NCI-H2171 treated with DMSO at 0.1 percent for 48 hours (cell line): Measurements from ENCODE around the gene CHST8.

Experiments
- DNase-seq: peaks from one replicate; lab custom pipeline; 2025; lab: John Stamatoyannopoulos, UW

The CHST8 gene

DNA sequence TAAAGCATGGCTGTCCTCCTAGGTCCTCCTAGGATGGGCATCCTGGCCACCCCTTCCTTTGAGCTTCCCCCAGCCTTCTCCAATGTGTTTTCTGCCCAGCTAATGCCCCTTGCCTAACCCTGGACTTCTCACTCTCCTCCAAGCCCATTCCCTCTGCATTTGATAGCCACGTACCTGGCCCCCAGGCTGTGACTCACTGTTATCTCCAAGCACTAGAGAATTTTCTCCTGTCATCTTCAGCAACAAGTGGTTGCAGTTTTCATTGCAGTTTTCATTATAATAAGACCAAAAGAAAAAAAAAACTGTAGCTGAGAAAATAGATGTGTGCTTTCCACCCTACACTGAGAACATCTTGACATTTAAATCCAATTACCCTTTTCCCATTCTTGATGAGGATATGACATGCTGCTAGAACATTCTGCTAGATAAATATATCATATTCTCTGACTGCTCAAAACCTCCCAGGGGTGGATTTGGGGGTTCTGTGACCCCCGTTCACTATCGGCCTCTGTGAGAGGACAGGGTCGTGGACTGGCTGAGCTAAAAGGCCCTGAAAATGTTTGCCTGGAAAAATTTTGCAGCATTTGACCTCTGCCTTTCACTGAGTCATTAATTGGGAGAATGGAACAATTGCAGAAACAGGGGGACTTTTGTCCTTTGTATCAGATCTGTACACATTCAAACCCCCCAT lies 116.1 kb downstream of the CHST8 start:
- no peak for DNase-seq

- DNase-seq: no peak
These were observed 119.2 kb downstream of the CHST8 start for GRCh38 chr19:33740811-33741396.

DNA sequence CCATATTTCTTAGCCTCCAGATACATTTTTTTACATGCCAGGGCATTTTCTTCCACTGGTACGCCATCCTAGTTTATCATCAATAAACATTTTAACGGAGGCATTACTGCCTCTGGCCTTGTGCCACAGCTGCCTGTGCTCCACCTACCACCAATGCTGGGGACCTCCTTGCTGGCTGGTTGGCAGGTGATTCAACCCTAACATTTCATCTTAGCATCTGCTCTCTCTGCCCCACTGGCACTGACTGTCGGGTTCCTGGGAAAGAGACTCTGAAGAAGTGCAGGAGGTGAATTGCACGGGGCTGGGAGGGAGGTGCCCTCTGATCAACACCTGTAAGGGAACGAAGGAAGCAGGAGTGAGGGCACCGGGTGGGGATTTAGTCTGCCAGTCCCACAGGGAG lies 123.5 kb downstream of the CHST8 start:
- peak; percentile 16 for DNase-seq

- no peak for DNase-seq
These were observed 124.4 kb downstream of the CHST8 start for GRCh38 chr19:33746159-33746558.

- no peak for DNase-seq
These were observed 125.5 kb downstream of the CHST8 start for GRCh38 chr19:33747273-33747672.

GRCh38 chr19:33748231-33748630 lies 126.5 kb downstream of the CHST8 start:
- DNase-seq: no peak

- no peak for DNase-seq
These were observed 127.3 kb downstream of the CHST8 start for GRCh38 chr19:33749016-33749415.

DNA sequence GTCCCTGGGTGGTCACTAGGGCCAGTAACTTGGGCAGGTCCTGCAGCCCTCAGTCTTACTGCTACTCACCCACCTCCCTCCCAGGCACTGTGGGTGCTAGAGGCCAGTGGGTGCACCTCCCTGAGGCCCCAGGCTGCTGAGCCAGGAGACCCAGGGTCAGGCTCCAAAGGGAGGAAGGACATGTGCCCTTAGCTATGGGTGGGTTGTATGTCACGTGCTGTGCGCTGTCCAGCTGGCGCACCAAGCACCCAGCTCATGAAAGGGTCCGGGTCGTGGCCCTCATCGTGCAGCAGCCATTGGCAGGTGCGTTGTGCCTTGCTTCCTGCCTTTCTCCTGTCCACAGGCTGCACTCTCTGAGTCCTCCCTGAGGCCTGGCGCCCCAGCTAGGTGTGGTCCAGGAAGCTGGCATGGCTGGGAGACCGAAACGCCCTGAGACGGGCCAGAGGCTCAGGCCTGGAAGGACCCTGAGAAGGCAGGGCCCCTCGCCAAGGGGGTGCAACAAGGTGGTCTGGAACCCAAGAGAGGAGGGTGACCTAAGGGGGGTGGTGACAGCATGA lies 127.9 kb downstream of the CHST8 start:
- no peak for DNase-seq

DNA sequence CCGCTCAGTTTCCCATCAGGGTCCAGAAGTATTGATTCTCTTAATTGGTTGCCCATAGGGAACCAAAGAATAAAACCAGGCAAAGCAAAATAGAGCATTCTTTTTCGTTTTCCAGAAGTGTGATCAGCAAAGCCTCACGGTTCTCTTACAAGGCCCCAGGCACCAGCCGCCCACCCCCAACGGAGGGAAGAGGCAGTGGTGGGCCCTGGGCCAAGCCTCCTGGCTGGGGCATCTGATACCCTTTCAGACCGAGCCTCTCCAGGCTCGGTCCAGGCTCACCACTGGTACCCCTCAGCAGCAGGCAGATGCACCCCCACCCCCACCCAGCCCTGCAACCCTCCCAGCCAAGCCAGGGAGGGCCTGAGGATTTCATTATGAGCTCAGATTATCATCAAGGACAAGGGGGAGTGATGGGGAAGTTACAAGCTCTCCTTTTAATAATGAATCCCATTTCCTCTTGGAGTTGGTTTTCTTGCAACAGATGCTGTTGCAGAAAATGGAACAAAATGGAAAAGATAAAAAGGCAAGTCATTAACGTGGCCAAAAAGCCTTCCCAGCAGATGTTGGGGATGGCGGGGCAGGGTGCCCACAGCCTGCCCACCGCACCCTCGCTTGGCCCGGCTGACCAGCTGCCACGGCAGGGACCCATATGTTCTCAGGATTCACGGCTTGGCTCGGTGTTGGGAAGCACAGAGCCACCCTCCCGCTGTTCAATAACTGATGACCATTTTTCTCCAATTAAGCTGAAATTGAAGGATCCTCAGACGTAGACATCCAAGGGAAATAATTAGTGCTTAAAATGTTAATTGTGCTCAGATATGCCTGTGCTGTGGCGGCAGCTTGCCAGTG lies 129.1 kb downstream of the CHST8 start:
- DNase-seq: peak; percentile 49

GRCh38 chr19:33751436-33751770 lies 129.7 kb downstream of the CHST8 start:
- no peak for DNase-seq

DNA sequence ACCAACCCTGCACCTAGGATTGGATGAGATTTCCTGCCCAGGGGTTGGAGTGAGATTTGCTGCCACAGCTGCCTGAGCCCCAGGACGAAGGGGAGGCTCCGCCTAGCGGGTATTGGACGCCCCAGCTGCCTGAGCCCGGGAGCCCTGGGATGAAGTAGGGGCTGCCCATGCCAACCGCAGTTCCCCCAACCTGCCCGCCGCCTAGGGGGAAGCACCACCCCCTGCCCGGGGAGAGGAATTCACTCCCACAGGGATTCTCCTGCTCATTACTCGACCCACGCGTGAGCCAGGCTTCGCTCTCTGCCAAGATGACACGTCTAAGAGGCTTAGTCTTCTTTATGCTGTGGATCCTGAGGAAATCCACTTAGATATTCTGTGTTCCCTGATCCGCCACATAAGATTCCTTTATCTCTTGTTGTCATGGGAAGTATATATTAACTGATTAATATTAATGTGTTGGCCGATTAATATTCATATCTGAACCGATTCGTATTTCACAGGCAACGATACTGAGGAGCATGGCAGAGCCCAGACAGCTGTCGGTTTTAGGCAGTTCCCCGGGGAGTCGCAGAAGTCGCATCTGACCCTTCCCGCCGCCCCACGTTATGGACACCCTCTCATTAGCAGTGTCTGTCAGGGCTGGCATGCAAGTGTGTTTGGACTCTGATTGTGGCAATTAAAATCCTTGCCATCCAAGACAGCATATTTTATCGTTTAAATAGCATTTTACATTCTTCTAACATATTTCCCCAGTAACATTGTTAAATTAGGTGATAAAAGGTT lies 130.5 kb downstream of the CHST8 start:
- DNase-seq: peak; percentile 47

DNA sequence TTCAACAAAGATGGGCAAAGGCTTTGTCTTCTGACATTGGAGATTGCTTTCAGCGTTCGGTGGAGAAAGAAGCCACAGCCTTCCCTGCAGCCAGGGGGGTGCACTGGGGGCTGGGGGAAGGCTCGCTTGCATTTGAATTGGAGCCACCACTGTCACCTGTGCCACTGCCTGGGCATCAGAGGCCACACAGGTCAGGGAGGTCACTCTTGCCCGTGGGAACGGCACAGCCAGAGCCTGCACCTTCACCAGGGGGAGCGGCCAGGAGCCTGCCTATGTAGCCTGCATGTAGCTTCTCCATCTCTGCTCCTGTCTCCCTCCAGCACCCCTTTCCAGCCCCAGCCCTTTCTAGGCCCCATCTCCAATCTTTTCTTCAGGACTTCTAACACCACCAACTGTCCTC lies 131.2 kb downstream of the CHST8 start:
- no peak for DNase-seq

- DNase-seq: no peak
These were observed 132.6 kb downstream of the CHST8 start for GRCh38 chr19:33754361-33754760.

DNA sequence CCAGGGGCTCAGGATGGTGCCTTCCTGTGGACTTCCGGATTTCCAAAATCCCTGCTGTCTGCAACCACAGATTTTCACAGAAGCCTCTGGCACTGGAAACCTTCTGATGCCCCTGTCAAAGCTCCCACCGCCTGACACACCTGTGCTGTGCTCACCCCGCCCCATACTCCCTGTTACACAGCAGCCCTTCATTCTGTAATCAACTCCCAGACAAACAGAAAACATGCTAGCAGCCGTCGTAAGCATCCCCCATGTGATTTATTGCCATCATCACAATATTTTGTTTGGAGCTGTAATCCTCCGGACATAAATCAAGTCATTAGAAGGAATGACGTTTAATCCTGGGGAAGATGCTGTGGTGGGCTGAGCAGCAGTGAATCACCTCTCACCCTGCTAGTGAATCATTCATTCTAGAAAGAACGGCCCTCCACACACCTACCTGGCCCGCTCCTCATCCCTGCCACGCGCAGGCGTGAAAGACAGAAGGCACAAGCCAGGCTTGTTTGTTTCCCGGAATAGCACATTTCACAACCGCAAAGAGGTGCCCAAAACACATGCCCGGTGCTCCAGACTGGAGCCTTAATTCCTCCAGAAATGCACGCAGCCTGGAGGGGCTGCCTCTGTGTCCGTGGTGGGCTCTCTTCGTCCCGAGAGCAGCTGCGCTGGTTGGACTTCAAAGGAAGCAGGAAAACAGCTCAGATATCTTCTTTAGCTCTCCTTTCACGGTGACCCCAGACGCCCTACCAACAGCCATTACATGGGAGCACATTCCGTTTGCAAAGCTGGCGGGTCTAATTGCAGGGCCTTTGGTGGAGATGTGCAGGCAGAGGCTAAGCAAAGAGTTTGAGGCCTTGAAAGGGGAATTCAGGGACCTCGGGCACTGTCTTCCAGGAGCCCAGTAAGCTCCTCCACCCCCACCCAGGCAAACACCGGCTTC lies 133.6 kb downstream of the CHST8 start:
- no peak for DNase-seq

- DNase-seq: no peak
These were observed 134.4 kb downstream of the CHST8 start for GRCh38 chr19:33756177-33756576.

- DNase-seq: no peak
These were observed 136.8 kb downstream of the CHST8 start for GRCh38 chr19:33758541-33759013.

GRCh38 chr19:33759356-33759755 lies 137.6 kb downstream of the CHST8 start:
- DNase-seq: no peak

DNA sequence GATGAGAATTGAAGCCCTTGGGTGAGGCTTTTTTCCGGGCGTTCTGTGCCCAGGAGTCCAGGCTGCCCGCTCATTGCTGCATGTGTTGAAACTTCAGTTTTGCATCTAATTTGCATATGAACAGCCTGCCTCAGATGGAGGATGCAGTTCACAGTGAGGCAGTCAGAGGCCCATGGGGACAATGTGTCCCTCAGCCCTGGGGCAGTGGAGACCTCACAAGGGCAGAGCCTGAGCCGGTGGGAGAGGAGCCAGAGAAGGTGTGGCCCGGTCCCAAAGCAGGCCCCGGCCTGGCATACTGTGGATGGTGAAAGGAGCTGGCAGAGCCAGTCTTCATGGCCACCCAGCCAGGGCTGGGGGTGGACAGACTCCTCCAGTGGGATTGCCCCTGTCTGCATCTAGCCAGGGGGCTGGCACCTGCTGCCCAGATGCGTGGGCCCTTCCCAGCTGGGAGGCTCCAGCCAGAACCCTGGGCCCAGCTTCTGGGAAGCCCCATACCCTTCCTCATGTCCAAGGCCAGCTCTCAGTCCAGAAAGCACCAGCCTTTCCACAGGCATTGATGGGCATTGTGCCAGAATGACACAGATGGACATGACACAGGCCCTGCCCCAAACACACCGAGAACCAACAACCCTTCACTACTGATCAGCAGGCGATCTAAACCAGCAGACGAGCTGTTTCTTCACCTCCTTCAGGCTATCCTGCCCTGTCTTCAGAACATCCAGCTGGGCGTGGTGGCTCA lies 142.0 kb downstream of the CHST8 start:
- DNase-seq: no peak

GRCh38 chr19:33766623-33767022 lies 144.9 kb downstream of the CHST8 start:
- DNase-seq: no peak

- DNase-seq: no peak
These were observed 146.2 kb downstream of the CHST8 start for GRCh38 chr19:33767898-33768413.
